Liver (tissue), 3 donors: Measurements from ENCODE around the gene MCTP1.
"Not testable (repeated sequence)": the region's sequence is repeated elsewhere in the genome, so short reads cannot be mapped to it uniquely, and the experiment has no call there.

Experiments used
- ATF3 ChIP-seq: IDR thresholded peaks from 2 replicates; pipeline ENCODE4 v1.6.1; 2016; ENCODE audit warnings: antibody characterized with exemption
- CTCF ChIP-seq: fragments of 150-350 bp; IDR thresholded peaks from 2 replicates; pipeline ENCODE4 v1.5.1; 2017; ENCODE audit warnings: improper control_type of control experiment, low read depth, low read length; ENCODE audit not compliant: missing input control
- EGR1 ChIP-seq, 2 donors: IDR thresholded peaks; 2 replicates each; pipeline ENCODE4 v1.6.1; 2016 to 2018; ENCODE audit warnings: antibody characterized with exemption in 2 of 2, low read depth in 2 of 2
- FOXA1 ChIP-seq: IDR thresholded peaks from 2 replicates; pipeline ENCODE4 v1.6.1; 2016; ENCODE audit warnings: antibody characterized with exemption
- GABPA ChIP-seq, 2 donors: IDR thresholded peaks in 1 of 2; conservative IDR thresholded peaks in 1 of 2; 2 replicates each; pipeline ENCODE4 v1.6.1; 2016; ENCODE audit warnings: antibody characterized with exemption in 2 of 2, mild to moderate bottlenecking in 1 of 2, moderate library complexity in 1 of 2
- JUND ChIP-seq, 2 donors: IDR thresholded peaks; 2 replicates each; pipeline ENCODE4 v1.6.1; 2016; ENCODE audit warnings: antibody characterized with exemption in 2 of 2
- MAX ChIP-seq: IDR thresholded peaks from 2 replicates; pipeline ENCODE4 v1.6.1; 2016; ENCODE audit warnings: antibody characterized with exemption
- RAD21 ChIP-seq, 2 donors: IDR thresholded peaks; 2 replicates each; pipeline ENCODE4 v1.6.1; 2016; ENCODE audit warnings: antibody characterized with exemption in 2 of 2, mild to moderate bottlenecking in 2 of 2
- REST ChIP-seq: IDR thresholded peaks from 2 replicates; pipeline ENCODE4 v1.6.1; 2016; ENCODE audit warnings: antibody characterized with exemption, mild to moderate bottlenecking
- RXRA ChIP-seq, 2 donors: IDR thresholded peaks; 2 replicates each; pipeline ENCODE4 v1.6.1; 2017 to 2018; ENCODE audit warnings: antibody characterized with exemption in 2 of 2, mild to moderate bottlenecking in 1 of 2
- SP1 ChIP-seq: IDR thresholded peaks from 2 replicates; pipeline ENCODE4 v1.6.1; 2018; ENCODE audit warnings: antibody characterized with exemption, mild to moderate bottlenecking
- TAF1 ChIP-seq: conservative IDR thresholded peaks from 2 replicates; pipeline ENCODE4 v1.6.1; 2016; ENCODE audit warnings: antibody characterized with exemption, mild to moderate bottlenecking
- donor health status: healthy.
- donor health status: healthy.

GRCh38 chr5:95207811-95208210 lies 77.1 kb downstream of the MCTP1 start:
- TF ChIP-seq RAD21 (IDR thresholded peaks at IDR 0.05); SP1; MAX; EGR1 (IDR thresholded peaks at IDR 0.05; ENCODE audit: low read depth in 2 of 2); CTCF; FOXA1; TAF1; GABPA (IDR thresholded peaks at IDR 0.05 in 1 of 2, conservative IDR thresholded peaks at IDR 0.05 in 1 of 2); JUND (IDR thresholded peaks at IDR 0.05); REST; RXRA (IDR thresholded peaks at IDR 0.05); ATF3: not testable (repeated sequence)
